Esophagus squamous epithelium (tissue), 5 donors: Measurements from ENCODE around the gene SPATA19. TPM values are rescaled to one million over a fixed set of nuclear protein-coding genes. Genes with fewer than 3 reads are reported as not detected.

Experiments
- DNase-seq: peaks from one replicate; lab custom pipeline; 2025; lab: John Stamatoyannopoulos, UW
- H3K27ac ChIP-seq, 4 donors: fragments of 200-600 bp; sonication (generic); one replicate each; pipeline ENCODE4 v1.5.1; 2016 to 2019; ENCODE audit warnings: mild to moderate bottlenecking in 1 of 4
- H3K27me3 ChIP-seq, 4 donors: fragments of 200-600 bp; sonication (generic); 1 replicate in 3 of 4; 2 replicates in 1 of 4; pipeline versions ENCODE4 v1.5.1 to v1.6.0; 2017 to 2021; ENCODE audit warnings: antibody characterized with exemption in 1 of 4
- H3K36me3 ChIP-seq, 3 donors: fragments of 200-600 bp; sonication (generic); one replicate each; pipeline ENCODE4 v1.5.1; 2016 to 2019
- H3K4me1 ChIP-seq, 3 donors: fragments of 200-600 bp; sonication (generic); one replicate each; pipeline ENCODE4 v1.5.1; 2017 to 2019
- H3K4me3 ChIP-seq, 4 donors: fragments of 200-600 bp; sonication (generic); 1 replicate in 3 of 4; 2 replicates in 1 of 4; pipeline ENCODE4 v1.5.1; 2016 to 2019; ENCODE audit warnings: mild to moderate bottlenecking in 2 of 4, moderate library complexity in 1 of 4
- H3K9me3 ChIP-seq, 3 donors: fragments of 200-600 bp; sonication (generic); one replicate each; pipeline ENCODE4 v1.5.1; 2016 to 2019
- POLR2A ChIP-seq, 4 donors: fragments of 450-650 bp; IDR thresholded peaks; one replicate each; pipeline ENCODE4 v1.6.1; 2017; ENCODE audit warnings: antibody characterized with exemption in 4 of 4, mild to moderate bottlenecking in 4 of 4, moderate library complexity in 3 of 4
- WGBS, 2 donors: methylation state at CpG; one replicate each; pipeline ENCODE4 v1.1.5; 2018; 5-methylcytosine and 5-hydroxymethylcytosine counted together
- intact Hi-C: fragments of 100-400 bp; cut with DNase I; formaldehyde crosslinking; loops from one replicate; pipeline ENCODE4 v1.15.0; 2022
- total RNA-seq, 4 donors: library from RNA; depleted of rRNA; stranded (reverse); fragments of >200 nt; gene quantifications; one replicate each; pipeline ENCODE4 v1.1.0, GENCODE V29; 2016
- TF ChIP-seq, protein P1 (sequence below), 6 experiments: fragments of 450-650 bp in 4 of 6; fragments of 200-600 bp in 2 of 6; sonication (generic) in 2 of 6; IDR thresholded peaks; one replicate each; pipeline ENCODE4 v1.5.1; 2016 to 2019; ENCODE audit warnings: antibody characterized with exemption in 6 of 6, mild to moderate bottlenecking in 4 of 6, moderate library complexity in 4 of 6
- donor health status: DM: yes; HTN: yes; CAD: no.

The SPATA19 gene
- total RNA-seq, 4 donors from 2014 or later = not detected

DNA sequence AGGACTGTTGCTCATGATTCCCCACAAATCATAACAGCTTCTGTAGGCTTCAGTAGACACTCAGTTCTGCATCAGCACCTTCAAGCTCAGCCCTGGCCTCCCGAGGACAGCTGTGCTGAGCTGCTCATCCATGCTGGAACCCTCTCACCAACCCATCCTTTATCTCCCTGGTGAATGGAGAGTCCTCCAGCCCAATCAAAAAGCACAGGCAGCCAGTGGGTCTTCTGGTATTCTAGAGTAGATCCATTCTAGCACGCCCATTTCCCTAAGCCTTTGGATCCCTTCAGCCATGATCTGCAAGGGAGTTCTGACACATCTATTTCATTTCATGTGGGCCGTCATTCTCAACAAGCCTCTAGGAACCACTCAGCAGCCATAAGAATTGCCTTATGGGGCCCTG is 44.6 kb upstream of the SPATA19 start:
- Histone ChIP-seq H3K4me1 (no peaks in the 10 kb centered on the region), H3K4me3 (no peak overlapping the region), H3K36me3 (no peaks in the 10 kb centered on the region), H3K9me3 (no peaks in the 10 kb centered on the region), H3K27ac (no peak overlapping the region), H3K27me3 (peaks cover 0 to 4% (median 0%) of the 10 kb centered on the region in 4 donors)
- WGBS, 2 donors = 80 to 86% methylated on average over 3 of the region's 3 CpGs
- no peak for DNase-seq
- TF ChIP-seq, protein P1, sequence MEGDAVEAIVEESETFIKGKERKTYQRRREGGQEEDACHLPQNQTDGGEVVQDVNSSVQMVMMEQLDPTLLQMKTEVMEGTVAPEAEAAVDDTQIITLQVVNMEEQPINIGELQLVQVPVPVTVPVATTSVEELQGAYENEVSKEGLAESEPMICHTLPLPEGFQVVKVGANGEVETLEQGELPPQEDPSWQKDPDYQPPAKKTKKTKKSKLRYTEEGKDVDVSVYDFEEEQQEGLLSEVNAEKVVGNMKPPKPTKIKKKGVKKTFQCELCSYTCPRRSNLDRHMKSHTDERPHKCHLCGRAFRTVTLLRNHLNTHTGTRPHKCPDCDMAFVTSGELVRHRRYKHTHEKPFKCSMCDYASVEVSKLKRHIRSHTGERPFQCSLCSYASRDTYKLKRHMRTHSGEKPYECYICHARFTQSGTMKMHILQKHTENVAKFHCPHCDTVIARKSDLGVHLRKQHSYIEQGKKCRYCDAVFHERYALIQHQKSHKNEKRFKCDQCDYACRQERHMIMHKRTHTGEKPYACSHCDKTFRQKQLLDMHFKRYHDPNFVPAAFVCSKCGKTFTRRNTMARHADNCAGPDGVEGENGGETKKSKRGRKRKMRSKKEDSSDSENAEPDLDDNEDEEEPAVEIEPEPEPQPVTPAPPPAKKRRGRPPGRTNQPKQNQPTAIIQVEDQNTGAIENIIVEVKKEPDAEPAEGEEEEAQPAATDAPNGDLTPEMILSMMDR (IDR thresholded peaks at IDR 0.05) = no peak
- no peak for TF ChIP-seq POLR2A (IDR thresholded peaks at IDR 0.05)
- intact Hi-C loops = no loop called here

DNA sequence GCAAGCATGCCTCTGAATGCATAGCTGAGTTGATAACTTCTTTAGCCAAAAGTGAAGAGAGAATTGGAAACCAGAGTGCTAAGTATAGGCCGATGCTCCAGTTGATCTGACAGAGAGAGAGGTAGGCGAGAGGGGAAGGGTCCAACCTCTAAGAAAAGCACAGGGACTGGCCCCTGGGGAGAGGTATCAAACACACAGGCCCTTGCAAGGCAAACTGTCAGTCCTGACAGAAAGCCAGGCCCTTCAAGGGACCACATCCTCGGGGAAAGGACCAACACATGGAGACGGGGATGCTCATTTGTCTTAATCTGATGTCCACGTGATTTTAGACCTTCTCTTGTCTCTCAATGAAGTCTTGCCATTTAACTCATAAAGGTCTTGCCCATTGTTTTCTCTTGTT is 43.9 kb upstream of the SPATA19 start:
- Histone ChIP-seq H3K36me3 (no peaks in the 10 kb centered on the region), H3K27me3 (peaks cover 0 to 9% (median 0%) of the 10 kb centered on the region in 4 donors), H3K4me3 (no peak overlapping the region), H3K9me3 (no peaks in the 10 kb centered on the region), H3K27ac (no peak overlapping the region), H3K4me1 (no peaks in the 10 kb centered on the region)
- 53 to 56% methylated on average over 5 of the region's 5 CpGs for WGBS, 2 donors
- TF ChIP-seq, protein P1 (IDR thresholded peaks at IDR 0.05) = no peak
- no peak for TF ChIP-seq POLR2A (IDR thresholded peaks at IDR 0.05)
- intact Hi-C loops = no loop called here
- DNase-seq = no peak

DNA sequence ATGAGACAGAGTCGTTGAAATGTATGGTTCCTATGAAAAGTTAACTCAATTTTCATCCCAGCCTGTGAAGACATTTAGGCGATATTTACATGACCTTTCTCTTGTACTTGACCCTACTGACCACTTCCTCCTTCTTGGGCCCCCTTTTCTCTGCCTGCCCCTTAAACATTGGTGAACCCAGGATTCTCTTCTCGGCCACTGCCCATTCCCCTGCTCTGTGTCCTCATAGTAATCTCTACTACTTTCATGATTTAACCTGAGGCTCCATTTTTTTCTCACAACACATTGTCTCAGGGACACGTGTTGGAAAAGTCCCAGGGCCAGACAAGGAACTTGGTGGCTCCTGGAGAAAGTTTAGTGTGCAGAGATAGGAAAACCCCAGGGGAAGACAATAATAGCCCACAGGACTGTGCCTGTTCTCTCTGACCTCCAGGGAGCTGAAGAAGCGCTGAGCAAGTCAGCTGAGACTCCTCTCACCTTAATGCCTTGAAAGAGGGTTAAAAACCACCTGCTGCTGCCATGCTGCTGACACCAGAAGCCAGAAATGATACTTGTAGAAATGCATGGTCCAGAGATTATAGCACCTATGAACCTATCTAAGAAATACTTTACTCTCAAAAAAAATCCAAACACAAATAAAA is 42.5 kb upstream of the SPATA19 start:
- DNase-seq = no peak
- Histone ChIP-seq H3K4me1 (no peaks in the 10 kb centered on the region), H3K4me3 (no peak overlapping the region), H3K9me3 (no peaks in the 10 kb centered on the region), H3K27me3 (peaks cover 0 to 9% (median 0%) of the 10 kb centered on the region in 4 donors), H3K36me3 (no peaks in the 10 kb centered on the region), H3K27ac (no peak overlapping the region)
- no peak for TF ChIP-seq POLR2A (IDR thresholded peaks at IDR 0.05)
- TF ChIP-seq, protein P1 (IDR thresholded peaks at IDR 0.05) = no peak
- 50 to 64% methylated on average over 5 of the region's 5 CpGs for WGBS, 2 donors
- intact Hi-C loops = no loop called here

DNA sequence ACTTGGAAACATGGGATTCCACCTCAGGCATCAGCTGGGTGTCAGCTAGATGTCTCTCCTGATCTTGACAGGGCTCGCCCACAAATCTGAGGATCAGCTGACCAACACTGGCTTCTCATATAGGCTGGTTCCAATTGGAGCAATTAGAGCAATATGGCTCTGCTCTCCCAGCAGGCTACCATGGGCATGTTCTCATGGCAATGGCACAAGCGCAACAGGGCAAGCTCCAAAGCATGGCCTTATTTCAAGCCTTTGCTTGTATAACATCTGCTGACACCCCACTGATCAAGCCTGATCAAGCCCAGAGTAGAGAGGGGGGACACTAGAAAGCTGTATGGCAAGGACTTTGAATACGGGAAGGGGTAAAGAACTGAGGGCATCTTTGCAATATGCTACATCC is 40.7 kb upstream of the SPATA19 start:
- 79 to 89% methylated on average over 3 of the region's 3 CpGs for WGBS, 2 donors
- no peak for DNase-seq
- Histone ChIP-seq H3K36me3 (no peaks in the 10 kb centered on the region), H3K27me3 (peaks cover 0 to 9% (median 0%) of the 10 kb centered on the region in 4 donors), H3K4me1 (no peaks in the 10 kb centered on the region), H3K4me3 (no peak overlapping the region), H3K27ac (no peak overlapping the region), H3K9me3 (no peaks in the 10 kb centered on the region)
- TF ChIP-seq, protein P1 (IDR thresholded peaks at IDR 0.05) = no peak
- TF ChIP-seq POLR2A (IDR thresholded peaks at IDR 0.05) = no peak
- intact Hi-C loops = no loop called here

DNA sequence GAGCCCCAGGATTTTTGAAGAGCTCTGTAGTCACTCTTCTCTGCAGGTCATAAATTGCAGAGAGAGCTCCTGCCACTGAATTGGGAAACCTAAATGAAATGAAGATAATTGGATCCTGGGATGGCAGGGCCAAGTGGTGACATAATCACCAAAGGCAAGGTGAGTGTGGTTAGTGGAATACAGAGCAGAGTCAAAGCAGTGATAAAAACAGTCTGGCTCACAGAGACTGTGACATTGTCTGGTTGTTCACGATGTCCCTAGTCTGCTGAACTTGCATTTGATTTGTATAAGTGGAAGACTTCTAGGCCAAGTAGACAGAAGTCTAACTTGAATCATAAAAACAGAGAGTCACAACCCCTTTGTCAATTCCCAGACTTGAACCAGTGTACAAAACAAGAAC is 26.8 kb upstream of the SPATA19 start:
- no peaks in the 10 kb centered on the region for H3K4me1 ChIP-seq
- no peaks in the 10 kb centered on the region for H3K36me3 ChIP-seq
- no peak for DNase-seq
- H3K27ac ChIP-seq = no peak overlapping the region
- WGBS, 2 donors = 0 to 35% methylated on average over 1 of the region's 1 CpG
- H3K27me3 ChIP-seq = no peaks in the 10 kb centered on the region
- H3K4me3 ChIP-seq = no peak overlapping the region
- intact Hi-C loops = no loop called here
- TF ChIP-seq, protein P1 (IDR thresholded peaks at IDR 0.05) = no peak
- TF ChIP-seq POLR2A (IDR thresholded peaks at IDR 0.05) = no peak
- no peaks in the 10 kb centered on the region for H3K9me3 ChIP-seq
